ENCODE results near the gene SEC14L3.

SEC14L3 gene
- total RNA-seq: 0 reads per million in 2 donors

- DNase-seq: no peak
These were observed at the start of gene SEC14L3 for GRCh38 chr22:30471616-30472318. Gene SEC14L3 (minus strand): TSS chr22:30472017. CDS start chr22:30471958, 59 bp downstream.

- no peak for DNase-seq
These were observed 48.1 kb upstream of the SEC14L3 start for GRCh38 chr22:30519842-30520425.

- DNase-seq: no peak
These were observed 44.9 kb upstream of the SEC14L3 start for GRCh38 chr22:30516731-30517130.

- no peak for DNase-seq
These were observed 44.5 kb upstream of the SEC14L3 start for GRCh38 chr22:30516273-30516672.

- DNase-seq: no peak
These were observed 42.4 kb upstream of the SEC14L3 start for GRCh38 chr22:30514252-30514651.

GRCh38 chr22:30513462-30513861, 41.6 kb upstream of the SEC14L3 start:
- DNase-seq: no peak

- DNase-seq: no peak
These were observed 40.1 kb upstream of the SEC14L3 start for GRCh38 chr22:30511911-30512310.

GRCh38 chr22:30511109-30511508, 39.3 kb upstream of the SEC14L3 start:
- no peak for DNase-seq

- DNase-seq: no peak
These were observed 36.4 kb upstream of the SEC14L3 start for GRCh38 chr22:30508216-30508615.

- no peak for DNase-seq
These were observed 35.9 kb upstream of the SEC14L3 start for GRCh38 chr22:30507670-30508069.

- DNase-seq: no peak
These were observed 34.7 kb upstream of the SEC14L3 start for GRCh38 chr22:30506507-30506968.

- no peak for DNase-seq
These were observed 31.7 kb upstream of the SEC14L3 start for GRCh38 chr22:30503551-30503950.

GRCh38 chr22:30502911-30503310, 31.1 kb upstream of the SEC14L3 start:
- no peak for DNase-seq

- DNase-seq: no peak
These were observed 30.3 kb upstream of the SEC14L3 start for GRCh38 chr22:30502153-30502552.

GRCh38 chr22:30500628-30501027, 28.8 kb upstream of the SEC14L3 start:
- DNase-seq: no peak

GRCh38 chr22:30497466-30498150, 25.8 kb upstream of the SEC14L3 start:
- DNase-seq: no peak

- no peak for DNase-seq
These were observed 23.4 kb upstream of the SEC14L3 start for GRCh38 chr22:30495041-30495784.

GRCh38 chr22:30492144-30492543, 20.3 kb upstream of the SEC14L3 start:
- DNase-seq: no peak

GRCh38 chr22:30491381-30491780, 19.6 kb upstream of the SEC14L3 start:
- DNase-seq: no peak

GRCh38 chr22:30490399-30490798, 18.6 kb upstream of the SEC14L3 start:
- DNase-seq: no peak

GRCh38 chr22:30488121-30488520, 16.3 kb upstream of the SEC14L3 start:
- DNase-seq: no peak

GRCh38 chr22:30486661-30487115, 14.9 kb upstream of the SEC14L3 start:
- no peak for DNase-seq

GRCh38 chr22:30486118-30486517, 14.3 kb upstream of the SEC14L3 start:
- no peak for DNase-seq

Measured in T-helper 9 cell (primary cell).